SK-MEL-5 (cell line): ENCODE results near the gene ATRN. TPM values are rescaled to one million over a fixed set of nuclear protein-coding genes. Genes with fewer than 3 reads are reported as not detected.

ENCODE experiments used
- DNase-seq: peaks from one replicate; pipeline ENCODE4 v3.0.0-alpha.2; 2016; ENCODE audit warnings: low read depth, low spot score
- in situ Hi-C: cut with HindIII; loops from 2 replicates; pipeline ENCODE4 v1.10.0; 2016; ENCODE audit warnings: low sequenced_read_pairs, high pct_unique_total_duplicates, low pct_unique_long_range_greater_than_20kb
- total RNA-seq: library from RNA; depleted of rRNA; stranded (reverse); fragments of >200 nt; shearing (Covaris generic); gene quantifications from 2 replicates; pipeline ENCODE4 v1.2.3, GENCODE V29; 2014

ATRN gene
- total RNA-seq, 1 experiment from 2014 or later = 53.6 TPM

- in situ Hi-C loops = no loop called here
- DNase-seq = no peak
Measured at GRCh38 chr20:3658019-3658715, 187.3 kb downstream of the ATRN start.

GRCh38 chr20:3658716-3659491 lies 188.1 kb downstream of the ATRN start:
- in situ Hi-C loops = no loop called here
- no peak for DNase-seq

GRCh38 chr20:3659492-3660261 lies 188.9 kb downstream of the ATRN start:
- in situ Hi-C loops = no loop called here
- no peak for DNase-seq

GRCh38 chr20:3660262-3661059 lies 189.6 kb downstream of the ATRN start:
- in situ Hi-C loops = no loop called here
- no peak for DNase-seq

- in situ Hi-C loops = no loop called here
Measured at GRCh38 chr20:3661060-3661813, 190.4 kb downstream of the ATRN start.

GRCh38 chr20:3661814-3662665 lies 191.2 kb downstream of the ATRN start:
- in situ Hi-C loops = no loop called here
- no peak for DNase-seq

More at GRCh38 chr20:3661060-3661813, 190.4 kb downstream of the ATRN start:
- DNase-seq = no peak

- in situ Hi-C loops = no loop called here
- DNase-seq = no peak
Measured at GRCh38 chr20:3663031-3663701, 192.3 kb downstream of the ATRN start, which contains the start of gene GFRA4. TSS of gene GFRA4 (minus strand) at chr20:3663399. CDS start at chr20:3663399, 0 bp downstream.

GRCh38 chr20:3663858-3664257 lies 193.0 kb downstream of the ATRN start:
- in situ Hi-C loops = no loop called here
- DNase-seq = no peak

GRCh38 chr20:3667434-3668037 lies 196.7 kb downstream of the ATRN start:
- DNase-seq = no peak
- in situ Hi-C loops = no loop called here

GRCh38 chr20:3669710-3670367 lies 199.0 kb downstream of the ATRN start:
- DNase-seq = no peak

GRCh38 chr20:3670511-3670910 lies 199.7 kb downstream of the ATRN start:
- DNase-seq = no peak

More at GRCh38 chr20:3669710-3670367, 199.0 kb downstream of the ATRN start:
- in situ Hi-C loops = no loop called here

GRCh38 chr20:3670945-3671344 lies 200.1 kb downstream of the ATRN start:
- in situ Hi-C loops = no loop called here
- DNase-seq = no peak

More at GRCh38 chr20:3670511-3670910, 199.7 kb downstream of the ATRN start:
- in situ Hi-C loops = no loop called here

- in situ Hi-C loops = no loop called here
- DNase-seq = no peak
Measured at GRCh38 chr20:3671986-3672546, 201.2 kb downstream of the ATRN start.

GRCh38 chr20:3672547-3673171 lies 201.8 kb downstream of the ATRN start:
- no peak for DNase-seq
- in situ Hi-C loops = no loop called here
